ENCODE data around the gene FLG2. TPM values are rescaled to one million over a fixed set of nuclear protein-coding genes. Genes with fewer than 3 reads are reported as not detected.

Gene FLG2
- total and polyA plus RNA-seq, 2 experiments from 2014 or later, result not detected

DNA sequence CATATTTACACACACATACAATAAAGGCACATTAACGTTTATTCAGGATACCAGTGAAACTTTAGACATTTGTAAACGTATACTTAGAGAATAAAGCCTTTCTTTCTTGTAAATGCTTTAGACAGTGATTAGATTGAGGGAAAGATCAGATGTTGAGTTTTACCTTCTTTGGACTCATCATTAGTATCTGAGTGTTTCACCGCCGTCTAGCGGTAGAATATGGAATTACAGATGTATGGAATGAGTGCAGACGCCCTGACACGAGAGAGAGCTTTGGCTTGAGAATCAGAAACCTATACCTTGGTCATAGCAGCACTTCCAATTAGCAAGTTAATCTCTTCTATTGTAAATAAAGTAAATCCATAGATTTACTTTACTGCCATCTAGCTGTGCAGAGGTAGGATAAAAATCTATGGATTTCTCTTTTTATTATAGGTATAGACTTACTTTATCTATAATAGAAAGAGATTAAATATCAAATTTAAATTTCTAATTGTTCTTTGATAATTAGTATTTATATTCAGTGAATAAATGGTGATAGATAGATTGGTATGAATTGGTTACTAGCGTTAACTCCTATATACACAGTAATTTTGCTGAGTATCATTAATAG is 12.6 kb downstream of the FLG2 start:
- peak; percentile 8 for DNase-seq (ENCODE audit: low spot score)
- Histone ChIP-seq H3K27ac (no peak overlapping the region), H4K20me1 (ENCODE audit: insufficient read depth, poor library complexity, severe bottlenecking) (no peaks in the 10 kb centered on the region), H3K9me2 (replicated peaks; ENCODE audit: insufficient read depth) (no peaks in the 10 kb centered on the region), H3K4me2 (no peak overlapping the region), H3K79me2 (no peaks in the 10 kb centered on the region), H3K9me3 (ENCODE audit: low read depth) (no peaks in the 10 kb centered on the region), H3K36me3 (replicated peaks; ENCODE audit: insufficient read depth, low read depth) (no peaks in the 10 kb centered on the region), H2AFZ (no peak overlapping the region), H3K27me3 (no peaks in the 10 kb centered on the region), H3K4me3 (no peak overlapping the region), H3K4me1 (ENCODE audit: insufficient read depth) (no peaks in the 10 kb centered on the region)
- 28% methylated on average over 8 of the region's 8 CpGs for WGBS (ENCODE audit: low lambda C conversion rate, missing lambda C conversion rate)
- no peak for TF ChIP-seq EZH2 (IDR thresholded peaks at IDR 0.05; ENCODE audit: borderline replicate concordance)
- TF ChIP-seq, protein P1, sequence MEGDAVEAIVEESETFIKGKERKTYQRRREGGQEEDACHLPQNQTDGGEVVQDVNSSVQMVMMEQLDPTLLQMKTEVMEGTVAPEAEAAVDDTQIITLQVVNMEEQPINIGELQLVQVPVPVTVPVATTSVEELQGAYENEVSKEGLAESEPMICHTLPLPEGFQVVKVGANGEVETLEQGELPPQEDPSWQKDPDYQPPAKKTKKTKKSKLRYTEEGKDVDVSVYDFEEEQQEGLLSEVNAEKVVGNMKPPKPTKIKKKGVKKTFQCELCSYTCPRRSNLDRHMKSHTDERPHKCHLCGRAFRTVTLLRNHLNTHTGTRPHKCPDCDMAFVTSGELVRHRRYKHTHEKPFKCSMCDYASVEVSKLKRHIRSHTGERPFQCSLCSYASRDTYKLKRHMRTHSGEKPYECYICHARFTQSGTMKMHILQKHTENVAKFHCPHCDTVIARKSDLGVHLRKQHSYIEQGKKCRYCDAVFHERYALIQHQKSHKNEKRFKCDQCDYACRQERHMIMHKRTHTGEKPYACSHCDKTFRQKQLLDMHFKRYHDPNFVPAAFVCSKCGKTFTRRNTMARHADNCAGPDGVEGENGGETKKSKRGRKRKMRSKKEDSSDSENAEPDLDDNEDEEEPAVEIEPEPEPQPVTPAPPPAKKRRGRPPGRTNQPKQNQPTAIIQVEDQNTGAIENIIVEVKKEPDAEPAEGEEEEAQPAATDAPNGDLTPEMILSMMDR (IDR thresholded peaks at IDR 0.05; ENCODE audit: poor library complexity), result peak; percentile 13

DNA sequence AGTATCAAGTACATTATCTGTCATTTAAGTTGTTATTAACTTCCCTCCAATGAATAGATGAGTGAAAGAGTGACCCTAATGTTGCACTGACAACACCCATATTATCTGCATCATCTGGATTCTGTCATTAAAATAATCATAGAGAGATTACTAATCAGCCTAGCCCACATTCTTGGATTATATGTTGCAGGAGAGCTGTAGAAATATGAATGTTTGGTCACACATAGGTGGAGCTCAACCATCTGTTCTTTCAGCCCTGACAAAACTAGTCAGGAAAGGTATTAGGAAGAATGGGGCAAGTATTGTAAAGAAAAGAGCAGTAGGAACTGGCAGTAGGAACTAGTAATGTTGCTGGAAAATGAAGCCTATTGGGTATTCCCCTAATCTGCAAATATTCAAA is 15.4 kb downstream of the FLG2 start:
- Histone ChIP-seq H3K36me3 (replicated peaks; ENCODE audit: insufficient read depth, low read depth) (no peaks in the 10 kb centered on the region), H3K27me3 (no peaks in the 10 kb centered on the region), H3K27ac (no peak overlapping the region), H3K9me3 (ENCODE audit: low read depth) (no peaks in the 10 kb centered on the region), H3K79me2 (no peaks in the 10 kb centered on the region), H3K9me2 (replicated peaks; ENCODE audit: insufficient read depth) (no peaks in the 10 kb centered on the region), H2AFZ (no peak overlapping the region), H4K20me1 (ENCODE audit: insufficient read depth, poor library complexity, severe bottlenecking) (no peaks in the 10 kb centered on the region), H3K4me2 (no peak overlapping the region), H3K4me3 (no peak overlapping the region), H3K4me1 (ENCODE audit: insufficient read depth) (no peaks in the 10 kb centered on the region)
- TF ChIP-seq EZH2phosphoT487 (IDR thresholded peaks at IDR 0.05; ENCODE audit: low read depth, severe bottlenecking, unreplicated experiment) (no peak), EZH2 (IDR thresholded peaks at IDR 0.05; ENCODE audit: borderline replicate concordance) (no peak)
- TF ChIP-seq, protein P1 (IDR thresholded peaks at IDR 0.05; ENCODE audit: poor library complexity), result no peak
- DNase-seq (ENCODE audit: low spot score), result no peak

DNA sequence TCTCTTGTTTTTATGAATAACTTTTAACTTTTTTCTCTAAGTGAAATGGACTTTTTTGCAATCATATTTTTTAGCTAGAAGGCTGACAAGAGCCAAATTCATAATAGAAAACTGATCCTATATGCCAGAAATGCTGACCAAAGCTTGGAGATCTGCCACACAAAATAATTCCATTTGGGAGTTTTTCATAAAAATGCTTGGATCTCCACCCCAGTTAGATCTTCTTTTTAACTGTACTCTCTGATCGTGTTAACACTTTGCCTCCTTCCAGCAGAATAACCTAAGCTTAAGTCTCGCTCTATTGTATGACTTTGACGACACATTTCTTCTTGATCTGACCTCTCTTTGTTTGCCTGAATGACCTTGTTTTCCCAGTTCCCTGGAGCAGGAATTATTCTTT is 16.8 kb downstream of the FLG2 start:
- Histone ChIP-seq H3K9me2 (replicated peaks; ENCODE audit: insufficient read depth) (no peaks in the 10 kb centered on the region), H4K20me1 (ENCODE audit: insufficient read depth, poor library complexity, severe bottlenecking) (no peaks in the 10 kb centered on the region), H3K9me3 (ENCODE audit: low read depth) (no peaks in the 10 kb centered on the region), H3K27me3 (no peaks in the 10 kb centered on the region), H2AFZ (no peak overlapping the region), H3K4me1 (ENCODE audit: insufficient read depth) (no peaks in the 10 kb centered on the region), H3K4me2 (no peak overlapping the region), H3K4me3 (no peak overlapping the region), H3K79me2 (no peaks in the 10 kb centered on the region), H3K36me3 (replicated peaks; ENCODE audit: insufficient read depth, low read depth) (no peaks in the 10 kb centered on the region), H3K27ac (no peak overlapping the region)
- 78% methylated on average over 3 of the region's 3 CpGs for WGBS (ENCODE audit: low lambda C conversion rate, missing lambda C conversion rate)
- DNase-seq (ENCODE audit: low spot score), result no peak
- TF ChIP-seq, protein P1 (IDR thresholded peaks at IDR 0.05; ENCODE audit: poor library complexity), result no peak
- TF ChIP-seq EZH2phosphoT487 (IDR thresholded peaks at IDR 0.05; ENCODE audit: low read depth, severe bottlenecking, unreplicated experiment) (no peak), EZH2 (IDR thresholded peaks at IDR 0.05; ENCODE audit: borderline replicate concordance) (no peak)

DNA sequence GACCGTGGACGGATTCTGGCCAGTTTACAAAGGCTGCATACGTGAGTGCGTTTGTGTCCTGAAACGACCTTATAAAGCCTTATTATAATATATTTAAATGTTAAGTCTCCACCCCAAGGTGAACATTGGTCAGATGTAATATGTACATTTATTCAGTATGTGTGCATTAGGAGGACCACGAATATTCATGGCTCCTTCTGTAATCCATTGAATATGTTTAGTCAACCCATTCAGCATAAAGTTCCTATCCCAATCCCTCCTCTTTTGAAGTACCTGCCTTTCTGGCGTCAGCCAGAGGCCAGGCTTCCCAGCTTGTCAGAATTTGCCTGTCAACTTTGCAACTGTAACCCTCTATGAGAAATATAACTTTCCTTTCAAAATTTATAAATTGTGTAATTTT is 24.4 kb downstream of the FLG2 start:
- Histone ChIP-seq H3K4me3 (no peak overlapping the region), H3K27me3 (no peaks in the 10 kb centered on the region), H3K27ac (no peak overlapping the region), H3K36me3 (replicated peaks; ENCODE audit: insufficient read depth, low read depth) (no peaks in the 10 kb centered on the region), H4K20me1 (ENCODE audit: insufficient read depth, poor library complexity, severe bottlenecking) (no peaks in the 10 kb centered on the region), H3K9me2 (replicated peaks; ENCODE audit: insufficient read depth) (no peaks in the 10 kb centered on the region), H3K79me2 (no peaks in the 10 kb centered on the region), H2AFZ (no peak overlapping the region), H3K4me2 (no peak overlapping the region), H3K9me3 (ENCODE audit: low read depth) (no peaks in the 10 kb centered on the region), H3K4me1 (ENCODE audit: insufficient read depth) (no peaks in the 10 kb centered on the region)
- DNase-seq (ENCODE audit: low spot score), result no peak
- TF ChIP-seq EZH2 (IDR thresholded peaks at IDR 0.05; ENCODE audit: borderline replicate concordance), result no peak
- no peak for TF ChIP-seq EZH2phosphoT487 (IDR thresholded peaks at IDR 0.05; ENCODE audit: low read depth, severe bottlenecking, unreplicated experiment)
- TF ChIP-seq, protein P1 (IDR thresholded peaks at IDR 0.05; ENCODE audit: poor library complexity), result no peak
- 58% methylated on average over 7 of the region's 7 CpGs for WGBS (ENCODE audit: low lambda C conversion rate, missing lambda C conversion rate)
